DMS153 treated with DMSO at 0.1 percent for 48 hours (cell line): ENCODE results near the gene DLX2.
A peak's percentile ranks its signal among the peaks of the same experiment; 100 is the strongest.

ENCODE experiments used
- DNase-seq: peaks from one replicate; lab custom pipeline; 2025; ENCODE audit not compliant: unreplicated experiment; lab: John Stamatoyannopoulos, UW

Gene DLX2

GRCh38 chr2:172107690-172108586 lies 5.2 kb upstream of the DLX2 start:
- no peak for DNase-seq

- DNase-seq, result no peak
Measured at GRCh38 chr2:172106108-172106961, 3.6 kb upstream of the DLX2 start.

- no peak for DNase-seq
Measured at GRCh38 chr2:172105471-172106107, 2.9 kb upstream of the DLX2 start.

GRCh38 chr2:172103471-172104272 lies 972 bp upstream of the DLX2 start:
- peak; percentile 62 for DNase-seq

GRCh38 chr2:172101821-172102390 lies 794 bp downstream of the DLX2 start:
- no peak for DNase-seq

GRCh38 chr2:172100935-172101820 lies 1.5 kb downstream of the DLX2 start:
- DNase-seq, result no peak

GRCh38 chr2:172100080-172100934 lies 2.4 kb downstream of the DLX2 start:
- no peak for DNase-seq

GRCh38 chr2:172099472-172100079 lies 3.1 kb downstream of the DLX2 start:
- DNase-seq, result no peak

- no peak for DNase-seq
Measured at GRCh38 chr2:172098650-172099471, 3.8 kb downstream of the DLX2 start.

- DNase-seq, result no peak
Measured at GRCh38 chr2:172098287-172098649, 4.4 kb downstream of the DLX2 start.

GRCh38 chr2:172097557-172098131 lies 5.1 kb downstream of the DLX2 start:
- DNase-seq, result no peak

- peak; percentile 41 for DNase-seq
Measured at GRCh38 chr2:172096626-172097547, 5.8 kb downstream of the DLX2 start.

GRCh38 chr2:172095905-172096625 lies 6.6 kb downstream of the DLX2 start:
- no peak for DNase-seq

- no peak for DNase-seq
Measured at GRCh38 chr2:172095146-172095904, 7.4 kb downstream of the DLX2 start.
